ENCODE data around the gene MBIP.
A peak's percentile ranks its signal among the peaks of the same experiment; 100 is the strongest.

The MBIP gene

DNA sequence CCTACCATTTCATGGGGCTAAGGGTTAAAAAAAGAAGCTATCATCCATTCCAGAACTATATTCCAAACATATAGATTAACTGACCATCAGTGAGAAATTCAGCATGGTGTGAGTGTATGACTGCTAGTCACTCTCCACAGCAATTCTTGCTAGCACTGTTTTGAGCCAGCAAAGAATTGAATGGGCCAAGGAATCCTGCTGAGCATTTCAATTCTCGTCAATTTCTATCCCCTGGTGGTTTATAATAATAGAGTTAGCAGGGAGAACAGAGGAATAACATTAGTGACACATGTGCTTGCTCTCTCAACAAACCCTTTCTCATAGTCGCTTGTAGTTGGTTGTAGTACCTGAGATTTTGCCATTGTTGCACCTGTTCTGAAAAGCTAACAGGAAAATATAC, 7.2 kb downstream of the MBIP start:
- no peak for DNase-seq (ENCODE audit: low read depth)

DNA sequence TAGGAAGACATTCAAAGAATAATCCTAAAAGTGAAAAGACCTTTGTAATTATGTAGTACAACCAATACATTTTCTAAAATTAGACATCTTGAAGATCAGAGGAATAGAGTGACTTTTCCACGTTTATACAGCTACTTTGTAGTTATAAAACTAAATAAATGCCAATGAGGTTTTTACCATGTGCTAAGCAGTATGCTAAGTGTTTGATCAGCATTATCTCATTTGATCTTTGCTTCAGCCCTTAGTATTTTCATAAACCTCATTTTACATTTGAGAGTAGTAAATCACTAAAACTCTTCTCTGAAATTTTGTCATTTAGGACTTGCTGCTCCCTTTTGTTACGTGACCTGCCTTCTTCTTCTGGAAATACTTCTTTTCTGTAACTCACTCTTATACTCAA, 13.6 kb downstream of the MBIP start:
- no peak for DNase-seq (ENCODE audit: low read depth)

DNA sequence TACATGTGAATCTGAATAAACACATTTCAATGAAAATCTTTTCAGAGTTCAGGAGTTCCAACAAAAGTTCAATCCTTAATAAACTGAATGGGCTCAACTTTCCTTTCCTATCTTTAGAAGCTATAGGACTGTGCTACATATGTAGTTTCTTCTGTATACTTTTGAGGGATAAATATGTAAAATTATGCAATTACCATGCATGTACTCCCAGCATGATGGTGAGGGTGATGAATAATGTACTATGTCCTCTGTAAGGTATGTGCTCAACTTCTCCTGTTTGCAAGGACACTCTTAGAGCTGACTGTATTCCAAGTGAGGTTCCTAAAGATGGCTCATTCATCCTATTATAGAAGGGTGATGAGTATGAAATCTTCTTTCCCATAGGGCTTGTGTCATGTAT, 15.5 kb downstream of the MBIP start:
- no peak for DNase-seq (ENCODE audit: low read depth)

DNA sequence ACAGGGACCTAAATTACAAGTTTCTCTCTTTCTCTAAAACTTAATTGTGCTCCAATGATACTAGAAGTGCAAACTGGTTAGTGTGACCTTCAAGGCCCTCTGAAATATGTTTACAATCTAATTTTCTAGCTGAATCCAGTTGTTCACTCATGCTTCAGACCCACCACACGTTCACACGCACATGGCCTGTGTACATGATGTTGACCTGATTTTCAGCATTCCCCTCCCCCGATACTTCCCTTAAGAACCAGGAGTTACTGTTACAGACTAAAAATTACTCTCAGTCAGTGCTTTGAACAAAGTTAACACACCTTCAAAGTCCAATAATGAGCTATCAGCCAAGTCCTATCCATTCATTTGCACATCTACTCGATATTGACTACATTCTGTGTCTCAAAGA, 16.5 kb downstream of the MBIP start:
- no peak for DNase-seq (ENCODE audit: low read depth)

DNA sequence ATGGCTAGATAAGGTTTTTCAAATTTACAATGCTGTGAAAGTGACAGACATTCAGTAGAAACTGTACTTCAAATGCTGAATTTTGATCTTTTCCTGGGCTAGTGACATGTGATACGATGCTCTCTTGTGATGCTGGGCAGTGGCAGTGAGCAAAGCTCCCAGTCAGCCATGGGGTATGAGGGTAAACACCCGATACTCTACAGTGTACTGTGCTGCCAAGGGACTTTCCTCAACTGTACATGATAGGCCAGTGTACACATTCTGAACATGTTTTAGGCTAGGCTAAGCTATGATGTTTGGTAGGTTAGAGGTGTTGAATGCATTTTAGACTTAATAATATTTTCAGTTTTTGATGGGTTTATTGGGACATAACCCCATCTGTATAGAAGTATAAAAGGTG, 17.6 kb downstream of the MBIP start:
- DNase-seq (ENCODE audit: low read depth): no peak

DNA sequence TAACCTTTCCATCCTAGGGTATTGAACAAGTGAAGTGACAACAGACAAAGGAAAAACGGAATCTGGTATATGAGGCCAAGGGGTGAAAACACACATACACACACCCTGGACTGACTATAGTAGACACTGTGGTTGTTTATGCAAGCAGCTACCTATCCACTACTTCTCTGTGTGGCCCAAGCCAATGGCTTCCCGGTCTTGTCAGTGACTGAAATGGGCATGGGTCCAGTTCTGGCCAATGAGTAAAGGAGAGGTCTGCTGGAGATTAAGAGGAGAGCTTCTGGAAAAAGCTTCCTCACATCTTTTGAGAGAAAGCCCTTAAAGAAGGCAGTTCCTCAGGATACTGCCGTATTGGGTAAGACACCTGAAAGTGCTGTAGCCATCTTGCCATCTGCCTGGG, 19.3 kb downstream of the MBIP start:
- DNase-seq (ENCODE audit: low read depth): no peak

DNA sequence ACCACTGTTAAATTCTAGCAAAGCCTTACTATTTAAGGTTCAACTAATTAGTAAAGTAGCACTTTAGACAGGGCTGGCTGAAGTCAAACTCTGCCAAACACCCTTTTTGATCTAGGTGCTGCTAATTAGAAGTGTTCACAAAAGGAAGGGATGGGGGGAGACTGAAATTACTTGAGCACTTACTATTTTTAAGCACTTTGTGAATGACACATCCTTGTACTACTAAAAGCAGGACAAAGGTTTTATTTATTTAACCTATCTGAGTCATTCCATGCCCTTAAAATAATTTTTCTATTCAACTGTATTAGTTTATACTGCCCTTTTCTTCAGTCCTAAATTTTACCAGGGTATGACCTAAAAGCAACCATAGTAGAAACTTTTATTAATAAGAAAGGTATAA, 20.1 kb downstream of the MBIP start:
- no peak for DNase-seq (ENCODE audit: low read depth)

DNA sequence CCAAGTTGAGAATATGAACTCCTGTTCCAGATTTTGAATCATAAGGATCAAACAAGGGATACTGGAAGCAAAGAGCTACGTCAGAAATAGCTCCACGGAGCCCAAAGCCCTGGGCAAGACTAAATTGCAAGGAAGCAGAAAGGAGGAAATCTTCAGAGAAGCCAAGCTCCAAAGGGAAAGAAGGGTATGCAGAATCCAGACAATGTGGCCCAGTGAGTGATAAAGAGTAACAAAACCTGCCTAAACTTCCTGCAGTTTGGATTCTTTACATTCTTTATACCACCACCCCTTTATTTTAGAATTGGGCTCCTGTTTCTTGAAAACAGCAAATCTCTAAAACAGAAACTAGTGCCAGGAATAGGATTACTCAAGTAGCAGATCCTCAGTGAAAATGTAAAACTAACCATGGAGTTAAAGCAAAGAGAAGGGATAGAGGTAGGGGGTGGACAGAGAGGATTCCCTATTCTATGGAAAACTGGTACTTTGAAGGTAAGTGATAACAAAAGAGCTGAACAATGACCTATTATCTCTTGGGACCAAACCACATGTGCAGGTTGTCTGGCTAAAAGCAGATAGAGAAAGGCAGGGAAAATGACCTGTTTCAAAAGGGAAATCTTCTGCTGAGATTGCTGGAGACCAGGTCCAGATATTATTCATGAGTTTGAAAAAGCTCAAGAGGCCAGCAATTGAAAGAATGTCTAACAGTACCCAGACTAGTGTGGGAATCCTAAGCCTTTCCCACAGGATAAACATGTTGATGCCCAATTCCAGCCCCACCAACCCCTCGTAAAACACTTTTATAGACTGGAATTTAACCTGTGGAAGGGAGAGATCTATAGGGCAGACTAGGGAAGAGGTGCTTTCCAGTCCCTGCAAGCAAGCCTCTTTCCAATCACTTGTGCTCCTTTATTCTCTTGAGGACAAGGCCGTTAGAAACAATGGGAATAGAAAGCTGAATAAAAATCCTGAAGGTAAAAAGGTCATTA, 24.5 kb downstream of the MBIP start:
- DNase-seq (ENCODE audit: low read depth): no peak

DNA sequence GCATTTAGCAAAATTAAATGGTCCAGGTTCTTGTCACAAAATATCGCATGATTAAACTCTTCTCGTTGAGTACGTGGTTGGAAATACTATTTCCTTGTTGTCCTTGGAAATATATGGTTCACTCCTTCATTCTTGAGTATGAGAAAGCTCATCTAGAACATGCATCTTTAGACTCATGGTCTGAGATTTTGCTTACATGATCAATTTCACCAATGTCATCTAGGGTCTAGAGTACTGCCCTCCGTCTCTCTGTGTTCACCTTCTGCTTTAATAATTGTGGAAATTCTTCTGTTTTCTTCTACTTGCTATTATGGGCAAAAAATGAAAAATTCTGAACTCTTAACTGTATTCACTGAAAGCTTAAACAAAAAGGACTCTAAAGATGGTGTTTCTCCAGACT, 25.9 kb downstream of the MBIP start:
- no peak for DNase-seq (ENCODE audit: low read depth)

DNA sequence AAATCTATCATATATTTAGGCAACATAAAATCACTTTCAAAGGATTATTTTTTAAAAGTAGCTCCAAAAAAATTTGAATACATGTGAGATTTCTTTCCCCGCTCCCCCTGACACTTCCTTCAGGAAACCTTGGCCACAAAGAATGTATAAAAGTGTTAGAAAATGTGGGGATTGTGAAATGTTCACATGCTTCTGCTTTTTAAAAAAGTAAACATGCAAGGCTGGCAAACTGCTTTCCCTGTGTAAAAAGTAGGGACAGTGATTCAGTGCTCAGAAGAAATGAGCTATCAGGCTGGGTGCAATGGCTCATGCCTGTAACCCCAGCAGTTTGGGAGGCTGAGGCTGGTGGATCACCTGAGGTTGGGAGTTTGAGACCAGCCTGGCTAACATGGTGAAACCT, 26.6 kb downstream of the MBIP start:
- no peak for DNase-seq (ENCODE audit: low read depth)

DNA sequence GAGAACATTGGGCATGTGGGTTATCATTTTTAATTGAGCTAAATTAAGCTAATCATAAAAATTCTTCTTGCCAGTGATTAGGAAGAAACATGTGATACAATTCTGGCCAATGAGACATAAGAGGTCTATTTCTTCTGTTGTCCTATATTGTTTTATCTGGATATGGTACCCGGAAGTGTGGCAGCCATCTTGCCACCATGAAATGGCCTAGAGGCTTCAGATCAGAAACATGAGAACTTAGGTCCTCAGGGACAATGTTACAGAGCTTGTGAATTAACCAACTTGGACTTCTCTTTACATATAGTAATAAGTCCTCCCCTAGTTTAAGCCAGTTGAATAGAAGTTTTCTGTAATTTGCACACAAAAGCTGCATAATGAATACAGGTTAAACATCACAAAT, 30.5 kb downstream of the MBIP start:
- no peak for DNase-seq (ENCODE audit: low read depth)

DNA sequence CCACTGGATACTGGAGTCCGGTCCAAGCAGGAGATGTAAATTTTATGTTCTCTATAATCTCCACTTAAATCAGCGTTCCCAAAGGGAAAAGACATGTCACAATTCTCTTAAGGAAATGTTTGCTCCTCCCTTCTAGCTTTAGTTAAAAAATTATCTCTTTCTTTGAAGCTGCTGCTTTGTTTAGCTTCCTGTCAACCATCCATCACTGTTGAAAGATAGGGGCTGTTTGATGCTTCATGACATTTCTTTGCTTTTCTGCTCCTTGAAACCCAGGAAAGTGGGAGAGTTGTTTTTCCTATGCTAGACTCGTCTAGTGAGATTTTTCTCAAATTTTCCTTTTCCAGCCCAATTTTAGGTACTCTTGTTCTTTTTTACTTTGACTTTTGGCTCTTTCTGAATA, 31.9 kb downstream of the MBIP start:
- no peak for DNase-seq (ENCODE audit: low read depth)

DNA sequence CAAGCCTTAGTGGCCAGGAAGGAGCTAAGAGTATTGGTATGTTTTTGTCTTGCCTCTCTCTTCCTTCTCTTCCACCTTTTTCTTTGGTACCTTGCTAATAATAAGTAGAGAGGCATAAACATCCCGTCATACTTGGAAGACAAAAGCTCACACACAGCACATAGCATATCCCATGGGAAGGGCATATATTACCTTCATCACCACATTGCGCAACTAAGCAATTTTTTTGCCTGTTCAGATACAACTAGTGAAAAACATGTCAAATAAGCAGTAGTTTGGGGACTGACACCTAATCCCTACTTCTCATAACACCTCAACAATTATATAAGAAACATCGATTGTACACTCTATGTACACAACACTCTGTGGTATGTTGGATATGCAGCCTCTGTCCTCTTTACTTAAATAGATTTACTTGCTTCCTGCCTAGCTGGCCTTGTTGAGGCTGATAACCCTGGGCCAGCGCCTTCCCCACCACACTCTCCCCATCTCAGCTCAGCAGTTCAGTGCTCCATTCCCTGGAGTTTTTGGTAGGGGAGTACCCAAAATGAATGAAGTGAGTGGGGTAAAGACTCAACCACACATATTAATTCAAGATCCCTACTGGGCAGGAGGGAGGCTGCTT, 35.4 kb downstream of the MBIP start:
- no peak for DNase-seq (ENCODE audit: low read depth)

DNA sequence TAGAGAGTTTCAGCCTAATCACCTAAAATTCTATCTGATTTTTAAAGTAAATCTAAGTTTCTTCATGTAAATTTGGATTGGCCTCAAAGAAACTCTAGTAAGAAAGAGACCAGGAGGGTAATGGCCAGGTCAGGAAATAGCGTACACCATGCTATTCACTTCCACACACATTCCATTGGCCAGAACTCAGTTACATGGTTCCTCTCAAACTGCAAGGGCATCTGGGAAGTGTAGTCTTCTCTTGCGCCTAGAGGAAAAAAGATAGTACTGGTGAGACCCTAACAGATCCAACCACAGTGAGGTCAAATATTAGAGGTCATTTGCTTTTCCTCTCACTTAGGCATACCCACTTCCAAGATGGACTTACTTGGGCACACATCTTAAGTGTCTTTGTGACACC, 39.1 kb downstream of the MBIP start:
- no peak for DNase-seq (ENCODE audit: low read depth)

DNA sequence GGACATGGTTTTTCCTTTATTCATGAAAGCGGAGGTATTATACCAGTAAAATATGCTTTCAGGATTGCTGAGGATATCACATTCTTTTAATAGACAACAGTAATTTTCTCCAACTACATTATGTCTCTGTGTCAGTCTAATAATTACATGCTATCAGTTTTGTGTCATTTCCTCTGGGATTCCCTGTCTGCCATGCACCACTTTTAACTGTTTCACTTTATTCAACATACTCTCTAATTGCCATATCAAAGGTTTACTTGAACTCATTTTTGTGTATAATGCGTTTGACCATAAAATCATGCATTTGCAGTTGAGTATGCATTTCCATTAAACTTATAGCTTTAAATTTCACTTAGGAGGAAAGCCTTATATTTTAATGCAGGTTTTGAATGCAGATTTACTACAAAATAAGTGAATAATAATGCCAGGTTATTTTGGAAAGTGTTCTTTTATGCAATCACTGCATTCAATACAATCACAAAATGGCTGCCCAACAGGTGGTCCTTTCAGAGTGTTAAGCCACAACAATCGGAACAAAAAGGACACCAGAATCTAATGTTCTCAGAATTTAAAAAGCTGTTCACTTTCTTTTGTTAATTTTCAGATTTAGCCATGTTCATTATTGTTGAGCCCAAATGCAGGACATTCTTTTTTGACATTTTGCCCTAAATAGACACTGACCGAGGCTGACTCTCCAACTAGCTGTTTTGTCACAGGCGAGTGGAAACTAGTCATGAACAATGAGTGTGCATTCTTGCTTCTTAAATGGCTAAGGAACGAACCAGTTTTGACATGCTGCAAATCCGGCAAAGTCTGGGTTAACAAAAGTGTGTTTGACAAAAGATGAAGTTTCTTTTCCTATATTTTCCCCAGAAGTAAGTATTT, 40.9 kb downstream of the MBIP start:
- DNase-seq (ENCODE audit: low read depth): no peak

DNA sequence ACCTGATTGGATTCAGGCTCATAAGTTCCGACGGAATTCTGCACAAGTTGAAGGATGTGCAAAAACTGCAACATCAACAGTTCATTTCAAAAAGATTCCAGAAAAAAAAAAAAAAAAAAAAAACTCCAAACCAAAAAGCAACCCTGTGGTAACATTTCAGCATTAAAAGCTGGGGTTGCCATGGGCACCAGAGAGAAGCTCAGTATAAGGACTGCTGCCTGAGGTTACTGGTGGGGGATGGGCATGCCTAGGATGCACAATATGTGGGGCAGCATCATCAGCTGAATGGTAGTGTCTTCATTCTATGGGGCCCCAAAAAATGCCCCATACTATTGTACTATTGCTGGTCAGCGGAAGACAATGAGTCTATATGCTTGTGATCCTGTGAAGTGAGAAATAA, 44.7 kb downstream of the MBIP start:
- no peak for DNase-seq (ENCODE audit: low read depth)

DNA sequence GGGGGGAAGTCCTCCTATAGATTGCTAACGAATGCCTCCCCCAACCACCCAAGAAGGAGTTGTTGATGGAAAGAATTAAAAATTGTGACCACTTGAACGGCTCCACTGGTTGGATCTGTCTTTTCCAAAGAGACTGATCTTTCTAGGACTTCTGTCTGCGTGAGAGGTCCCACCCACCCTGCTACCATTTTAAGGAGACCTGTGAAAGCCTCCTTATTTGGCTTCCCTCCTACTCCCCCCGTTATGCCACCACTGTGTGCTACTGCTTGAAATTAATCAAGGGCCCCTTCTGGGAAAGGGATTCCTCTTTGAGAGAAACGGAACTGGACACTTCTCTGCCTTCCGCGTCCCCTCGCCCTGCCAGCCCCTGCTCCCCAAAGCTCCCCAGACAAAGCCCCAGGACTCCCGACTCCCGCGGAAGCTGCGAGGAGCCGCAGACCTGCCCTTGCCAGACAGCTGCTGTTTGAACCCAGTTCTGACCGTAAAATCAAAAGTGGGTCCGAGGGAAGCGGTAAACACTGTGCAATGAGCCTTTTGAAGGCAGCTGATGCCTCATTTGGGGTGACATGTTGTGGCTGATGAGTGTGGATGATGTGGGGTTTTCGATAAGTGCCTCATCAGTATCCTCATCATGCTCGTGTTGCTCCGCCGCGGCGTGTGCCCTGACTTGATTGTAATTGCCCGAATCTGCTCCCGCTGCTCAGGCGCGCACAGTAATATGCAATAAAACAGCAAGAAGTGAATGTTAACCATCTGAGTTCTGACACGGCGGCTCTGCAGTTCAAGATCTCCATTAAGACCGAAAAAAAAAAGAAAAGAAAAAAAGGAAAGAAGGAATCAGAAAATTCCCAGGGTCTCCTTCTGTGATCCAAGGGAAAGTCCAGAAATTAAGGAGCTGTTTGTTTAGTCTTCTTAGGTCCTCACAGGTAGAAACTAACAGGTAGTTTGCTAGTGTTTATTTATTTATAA, 48.2 kb downstream of the MBIP start:
- DNase-seq (ENCODE audit: low read depth): peak; percentile 23

DNA sequence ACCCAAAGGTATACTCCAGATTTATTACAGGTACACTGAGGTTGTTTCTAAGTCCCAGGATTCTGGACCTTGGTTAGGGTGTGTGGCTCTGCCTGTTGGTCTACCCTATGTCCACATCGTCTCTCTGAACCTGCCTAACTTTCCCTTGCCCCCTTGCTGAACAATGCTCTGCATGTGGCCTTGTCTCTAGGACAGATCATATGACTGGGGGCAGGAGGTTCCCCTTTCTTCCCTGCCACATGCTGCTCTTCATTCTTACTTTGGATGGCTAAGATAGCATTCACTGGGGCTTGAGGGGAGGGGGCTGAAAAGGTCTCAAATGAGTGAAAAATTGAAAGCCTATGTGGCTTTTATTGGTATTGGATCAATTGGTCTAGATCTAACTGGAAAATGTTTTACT, 49.2 kb downstream of the MBIP start:
- no peak for DNase-seq (ENCODE audit: low read depth)

DNA sequence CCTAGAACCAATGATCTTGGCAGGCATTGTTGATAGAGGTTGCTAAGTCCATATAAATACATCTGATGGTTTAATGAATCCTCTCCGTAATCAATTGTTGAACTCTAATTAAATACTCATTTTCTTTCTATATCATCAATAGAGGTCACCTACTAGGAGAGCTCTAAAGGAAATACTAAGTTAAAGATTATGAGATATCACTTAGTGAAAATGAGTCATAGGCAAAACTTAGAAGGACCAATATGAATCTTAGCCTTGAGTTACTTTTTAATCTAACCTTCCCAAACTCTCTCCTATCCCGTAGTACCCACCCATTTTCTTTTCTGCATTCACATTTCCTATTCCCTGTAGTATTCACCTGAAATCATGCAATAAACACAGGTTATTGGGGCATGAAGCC, 50.2 kb downstream of the MBIP start:
- no peak for DNase-seq (ENCODE audit: low read depth)

DNA sequence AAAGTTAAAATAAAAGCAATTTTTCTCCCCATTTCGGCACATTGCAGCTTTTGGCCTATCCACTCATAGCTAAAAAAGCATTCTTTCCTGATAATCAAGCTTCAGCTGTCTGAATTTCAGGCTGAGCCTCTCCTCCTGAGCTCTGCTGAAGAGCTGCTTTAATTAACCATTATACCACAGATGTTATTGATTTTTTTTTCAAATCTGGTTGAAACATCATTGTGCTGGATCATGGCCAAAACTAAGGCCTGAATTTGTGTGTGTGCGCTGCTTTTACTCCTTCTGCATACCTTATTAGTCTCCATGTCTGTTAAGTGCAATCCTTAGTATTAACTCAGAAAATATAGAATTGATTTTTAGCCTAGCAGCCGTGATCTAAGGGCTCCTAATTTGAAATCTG, 52.3 kb downstream of the MBIP start:
- no peak for DNase-seq (ENCODE audit: low read depth)

DNA sequence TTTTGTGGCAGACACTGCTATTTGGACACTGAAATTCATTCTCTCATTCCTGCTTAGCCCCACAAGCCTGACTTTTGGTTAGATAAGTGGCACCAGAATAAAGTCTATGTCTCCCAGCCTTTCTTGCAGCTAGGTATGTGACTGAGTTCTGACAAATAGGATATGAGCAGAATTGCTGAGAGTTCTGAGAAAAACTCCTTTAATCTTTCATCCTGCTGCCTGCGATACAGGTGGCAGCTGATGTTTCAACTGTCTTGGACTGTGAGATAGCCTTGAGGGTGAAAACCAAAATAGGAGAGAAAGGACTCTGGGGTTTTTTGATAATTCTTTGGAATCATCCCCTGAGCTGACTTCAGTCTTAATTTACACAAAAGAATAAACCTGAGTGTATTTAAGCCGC, 55.8 kb downstream of the MBIP start:
- no peak for DNase-seq (ENCODE audit: low read depth)

DNA sequence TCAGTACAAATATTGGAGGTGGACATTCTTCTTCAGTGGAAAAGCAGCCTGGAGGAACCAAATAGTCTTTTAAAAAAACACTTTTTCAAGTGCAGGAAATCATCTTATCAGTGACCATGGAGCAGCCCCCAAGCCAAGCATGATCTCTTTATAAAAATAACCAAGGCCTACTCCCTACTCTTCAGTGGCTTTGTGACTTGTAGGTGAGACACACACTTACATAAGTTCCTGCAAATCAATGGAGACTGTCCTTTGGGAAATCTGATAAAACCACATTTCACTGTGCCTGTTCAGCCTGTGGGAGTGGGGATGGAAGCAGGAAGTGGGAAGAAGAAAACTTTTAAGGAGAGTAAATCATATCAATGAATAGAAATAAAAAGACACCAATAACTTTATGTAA, 56.3 kb downstream of the MBIP start:
- DNase-seq (ENCODE audit: low read depth): no peak

Measured in activated T-cell treated with anti-CD3 and anti-CD28 coated beads for 48 hours (primary cell).